Upper lobe of right lung (tissue), 1 donor: Measurements from ENCODE around the gene BMAL1. TPM values are rescaled to one million over a fixed set of nuclear protein-coding genes. Genes with fewer than 3 reads are reported as not detected.

Experiments
- ATAC-seq: fragments of 200-7000 bp; cut with Tn5 transposase; one replicate; pipeline ENCODE4 v1.9.1; 2020; ENCODE audit warnings: mild to moderate bottlenecking, moderate library complexity
- DNase-seq: peaks from one replicate; pipeline ENCODE4 v3.0.0-alpha.2; 2020
- H3K27ac ChIP-seq: fragments of 200-600 bp; one replicate; pipeline ENCODE4 v1.8.0; 2022
- H3K27me3 ChIP-seq: fragments of 200-600 bp; one replicate; pipeline ENCODE4 v1.8.0; 2022; ENCODE audit warnings: mild to moderate bottlenecking
- H3K36me3 ChIP-seq: fragments of 200-600 bp; one replicate; pipeline ENCODE4 v1.8.0; 2022
- H3K4me1 ChIP-seq: fragments of 200-600 bp; one replicate; pipeline ENCODE4 v1.8.0; 2022
- H3K4me3 ChIP-seq: fragments of 200-600 bp; one replicate; pipeline ENCODE4 v1.8.0; 2022; ENCODE audit warnings: mild to moderate bottlenecking
- H3K9me3 ChIP-seq: fragments of 200-600 bp; one replicate; pipeline ENCODE4 v1.8.0; 2022
- intact Hi-C: fragments of 100-400 bp; cut with DNase I; formaldehyde crosslinking; loops from one replicate; pipeline ENCODE4 v1.11.0; 2022
- total RNA-seq: library from RNA; stranded (reverse); fragmentation: NEBNext Ultra II Directional; extraction: Animal tissue kit (Norgen Biotek cat#: 25700); gene quantifications from one replicate; pipeline ENCODE4 v1.2.1, GENCODE V29; 2021
- TF ChIP-seq, protein P1 (sequence below): fragments of 200-600 bp; IDR thresholded peaks from one replicate; pipeline ENCODE4 v1.8.0; 2022; ENCODE audit warnings: antibody characterized with exemption
- donor health status: DM: no; HTN: yes; CAD: no; lungs with severe emphysema.

BMAL1 gene
- total RNA-seq, 1 donor from 2014 or later: 18.8 TPM

DNA sequence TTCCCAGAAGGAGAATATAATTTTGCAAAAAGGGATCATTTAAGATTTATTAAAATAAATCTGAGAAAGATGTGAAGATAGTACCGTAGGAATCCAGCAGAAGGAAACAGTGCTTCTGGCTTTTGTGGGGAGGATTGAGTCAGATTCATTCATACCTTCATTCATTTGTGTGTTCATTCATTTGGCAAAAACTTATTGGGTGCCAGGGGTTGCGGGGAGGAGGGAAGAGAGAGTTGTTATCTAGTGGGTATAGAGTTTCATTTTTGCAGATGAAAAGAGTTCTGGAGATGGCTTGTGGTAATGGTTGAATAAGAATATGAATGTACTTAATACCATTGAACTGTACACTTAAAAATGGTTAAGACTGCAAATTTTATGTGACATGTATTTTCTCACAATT is 31.1 kb downstream of the BMAL1 start:
- H3K27ac ChIP-seq: no peak overlapping the region
- DNase-seq (no peak), ATAC-seq (no peak)
- intact Hi-C loops: no loop called here
- no peak overlapping the region for H3K4me3 ChIP-seq
- H3K4me1 ChIP-seq: peaks cover 31% of the 10 kb centered on the region
- no peaks in the 10 kb centered on the region for H3K36me3 ChIP-seq
- TF ChIP-seq, protein P1, sequence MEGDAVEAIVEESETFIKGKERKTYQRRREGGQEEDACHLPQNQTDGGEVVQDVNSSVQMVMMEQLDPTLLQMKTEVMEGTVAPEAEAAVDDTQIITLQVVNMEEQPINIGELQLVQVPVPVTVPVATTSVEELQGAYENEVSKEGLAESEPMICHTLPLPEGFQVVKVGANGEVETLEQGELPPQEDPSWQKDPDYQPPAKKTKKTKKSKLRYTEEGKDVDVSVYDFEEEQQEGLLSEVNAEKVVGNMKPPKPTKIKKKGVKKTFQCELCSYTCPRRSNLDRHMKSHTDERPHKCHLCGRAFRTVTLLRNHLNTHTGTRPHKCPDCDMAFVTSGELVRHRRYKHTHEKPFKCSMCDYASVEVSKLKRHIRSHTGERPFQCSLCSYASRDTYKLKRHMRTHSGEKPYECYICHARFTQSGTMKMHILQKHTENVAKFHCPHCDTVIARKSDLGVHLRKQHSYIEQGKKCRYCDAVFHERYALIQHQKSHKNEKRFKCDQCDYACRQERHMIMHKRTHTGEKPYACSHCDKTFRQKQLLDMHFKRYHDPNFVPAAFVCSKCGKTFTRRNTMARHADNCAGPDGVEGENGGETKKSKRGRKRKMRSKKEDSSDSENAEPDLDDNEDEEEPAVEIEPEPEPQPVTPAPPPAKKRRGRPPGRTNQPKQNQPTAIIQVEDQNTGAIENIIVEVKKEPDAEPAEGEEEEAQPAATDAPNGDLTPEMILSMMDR: no peak
- no peaks in the 10 kb centered on the region for H3K9me3 ChIP-seq
- H3K27me3 ChIP-seq: no peaks in the 10 kb centered on the region

DNA sequence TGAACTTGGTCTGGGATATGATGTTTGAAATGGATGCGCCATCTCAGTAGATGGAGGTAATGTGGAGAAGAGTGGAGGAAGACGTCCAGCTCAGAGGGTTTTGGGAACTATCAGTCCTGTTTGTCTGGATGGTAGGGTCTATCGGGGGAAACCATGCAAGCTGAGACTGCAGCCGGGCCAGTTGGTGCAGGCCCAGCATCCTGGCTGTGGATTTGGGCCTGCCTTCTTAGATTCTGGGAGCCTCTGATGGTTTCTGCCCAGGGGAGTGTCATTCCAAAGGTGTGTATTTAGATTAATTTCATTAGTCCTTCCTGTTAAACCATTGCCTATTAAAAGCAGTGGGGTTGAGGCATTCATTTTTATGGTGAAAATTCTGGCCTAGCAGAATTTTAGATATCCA is 31.6 kb downstream of the BMAL1 start:
- Histone ChIP-seq H3K36me3 (no peaks in the 10 kb centered on the region), H3K27me3 (no peaks in the 10 kb centered on the region), H3K4me1 (peaks cover 27% of the 10 kb centered on the region), H3K9me3 (no peaks in the 10 kb centered on the region), H3K4me3 (no peak overlapping the region), H3K27ac (no peak overlapping the region)
- ATAC-seq (no peak), DNase-seq (no peak)
- intact Hi-C loops: no loop called here
- TF ChIP-seq, protein P1: no peak

DNA sequence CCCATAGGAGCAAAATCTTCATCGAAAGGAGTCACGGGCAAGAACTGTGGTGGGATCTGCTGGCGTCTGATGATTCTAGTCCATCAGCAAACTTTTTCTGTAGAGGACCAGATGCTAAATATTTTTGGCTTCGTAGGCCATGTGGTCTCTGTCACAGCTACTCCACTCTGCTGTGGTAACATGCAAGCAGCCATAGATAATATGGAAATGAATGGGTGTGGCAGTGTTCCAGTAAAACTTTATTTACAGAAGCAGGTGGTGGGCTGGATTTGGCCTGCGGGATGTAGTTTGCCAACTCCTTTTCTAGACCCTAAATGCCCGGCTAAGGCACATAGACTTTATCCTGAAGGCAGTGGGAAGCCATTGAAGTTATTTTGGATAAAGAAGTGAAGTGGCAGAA is 32.9 kb downstream of the BMAL1 start:
- H3K27me3 ChIP-seq: no peaks in the 10 kb centered on the region
- ATAC-seq (no peak), DNase-seq (no peak)
- TF ChIP-seq, protein P1: no peak
- H3K4me3 ChIP-seq: no peak overlapping the region
- intact Hi-C loops: no loop called here
- H3K36me3 ChIP-seq: no peaks in the 10 kb centered on the region
- peaks cover 25% of the 10 kb centered on the region for H3K4me1 ChIP-seq
- H3K9me3 ChIP-seq: no peaks in the 10 kb centered on the region
- no peak overlapping the region for H3K27ac ChIP-seq

DNA sequence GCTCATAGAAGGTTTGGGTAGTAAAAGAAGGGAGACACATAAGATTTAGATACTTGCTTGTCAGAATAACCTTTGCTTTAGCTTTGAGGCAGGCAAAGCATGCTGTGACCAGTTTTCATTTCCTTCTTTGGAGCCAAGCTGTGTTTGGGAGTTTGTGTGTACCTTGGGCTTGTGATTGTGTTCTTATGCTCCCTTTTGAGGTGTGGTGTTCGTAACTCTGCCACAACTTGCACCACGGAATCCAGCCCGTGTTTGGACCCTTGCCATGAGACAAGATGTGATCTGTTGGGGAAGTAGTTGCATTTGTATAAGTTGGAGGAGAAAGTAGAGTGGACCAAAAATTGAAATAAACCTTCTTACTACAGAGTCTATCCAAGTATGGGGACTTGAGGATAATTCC is 34.0 kb downstream of the BMAL1 start:
- intact Hi-C loops: no loop called here
- Histone ChIP-seq H3K4me1 (peaks cover 28% of the 10 kb centered on the region), H3K27me3 (no peaks in the 10 kb centered on the region), H3K36me3 (no peaks in the 10 kb centered on the region), H3K4me3 (no peak overlapping the region), H3K27ac (no peak overlapping the region), H3K9me3 (no peaks in the 10 kb centered on the region)
- DNase-seq: no peak
- ATAC-seq: no peak
- TF ChIP-seq, protein P1: no peak

DNA sequence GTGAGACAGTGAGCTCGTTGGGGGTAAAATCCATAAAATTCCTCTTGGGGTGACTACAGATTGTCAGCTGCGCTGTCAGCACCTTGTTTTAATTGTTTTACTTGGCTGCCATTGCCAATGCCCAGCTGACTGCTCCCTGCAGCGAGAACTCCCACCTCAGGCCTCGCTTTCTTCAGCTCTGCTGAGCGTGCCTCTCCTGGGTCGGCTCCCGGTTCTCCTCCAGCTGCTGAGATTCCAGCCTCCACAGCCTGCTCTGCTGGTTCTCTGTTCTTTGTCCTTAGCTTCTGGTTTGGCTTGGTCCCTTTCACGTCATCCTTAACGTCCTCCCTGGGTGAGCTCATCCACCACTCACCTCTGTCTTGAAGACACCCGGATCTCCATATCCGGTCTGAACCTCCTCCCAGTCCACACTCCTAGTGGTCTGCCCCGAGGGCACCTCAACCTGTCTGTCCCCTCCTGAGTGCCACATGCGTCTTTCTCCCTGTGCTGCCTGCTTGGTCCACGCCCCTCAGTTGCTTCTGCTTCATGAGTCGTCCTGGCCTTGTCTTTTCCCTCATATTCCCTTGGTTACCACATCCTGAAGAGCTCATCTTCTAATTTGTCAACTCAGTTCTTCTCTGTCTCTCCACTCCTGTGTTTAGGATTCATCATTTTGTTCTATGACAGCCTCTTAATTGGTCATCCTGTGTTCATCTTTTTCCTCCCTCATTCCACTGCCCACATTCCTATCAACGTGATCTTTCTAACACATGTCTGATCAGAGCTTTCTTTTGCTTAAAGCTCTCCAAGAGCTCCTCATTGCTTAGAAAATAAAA is 35.6 kb downstream of the BMAL1 start:
- DNase-seq: no peak
- intact Hi-C loops: no loop called here
- Histone ChIP-seq H3K36me3 (no peaks in the 10 kb centered on the region), H3K27ac (no peak overlapping the region), H3K9me3 (no peaks in the 10 kb centered on the region), H3K4me1 (peaks cover 38% of the 10 kb centered on the region), H3K27me3 (no peaks in the 10 kb centered on the region), H3K4me3 (no peak overlapping the region)
- no peak for ATAC-seq
- TF ChIP-seq, protein P1: no peak
